CD14-positive monocyte (primary cell): ENCODE data around the gene OR51A4. TPM values are rescaled to one million over a fixed set of nuclear protein-coding genes. Genes with fewer than 3 reads are reported as not detected.

Source experiments
- DNase-seq, 3 donors: peaks; one replicate each; pipeline ENCODE4 v3.0.0-alpha.2; 2011 to 2022
- H2AFZ ChIP-seq: 2 replicates; pipeline ENCODE4 v1.6.0; 2012; ENCODE audit warnings: mild to moderate bottlenecking, low read depth, low read length, inconsistent platforms; ENCODE audit not compliant: insufficient read depth, poor library complexity, severe bottlenecking
- H3K27ac ChIP-seq, 2 donors: 1 replicate in 1 of 2; 2 replicates in 1 of 2; pipeline ENCODE4 v1.5.1; 2012 to 2013; ENCODE audit warnings: low read length in 2 of 2, control low read depth in 1 of 2, inconsistent platforms in 1 of 2, low read depth in 1 of 2, mild to moderate bottlenecking in 1 of 2
- H3K27me3 ChIP-seq, 2 donors: one replicate each; pipeline versions ENCODE4 v1.6.0 to v1.6.1; 2011 to 2013; ENCODE audit warnings: low read length in 2 of 2; ENCODE audit not compliant: control insufficient read depth in 2 of 2, insufficient read depth in 2 of 2
- H3K36me3 ChIP-seq, 2 donors: replicated peaks in 1 of 2; 1 replicate in 1 of 2; 2 replicates in 1 of 2; pipeline versions ENCODE4 v1.5.1 to v1.6.1; 2012 to 2013; ENCODE audit warnings: low read length in 2 of 2, control low read depth in 1 of 2, inconsistent platforms in 1 of 2, mild to moderate bottlenecking in 1 of 2; ENCODE audit not compliant: insufficient read depth in 2 of 2, control insufficient read depth in 1 of 2
- H3K4me1 ChIP-seq, 2 donors: 1 replicate in 1 of 2; 2 replicates in 1 of 2; pipeline versions ENCODE4 v1.5.1 to v1.6.1; 2012 to 2013; ENCODE audit warnings: low read length in 2 of 2, control low read depth in 1 of 2, inconsistent platforms in 1 of 2, mild to moderate bottlenecking in 1 of 2, moderate library complexity in 1 of 2; ENCODE audit not compliant: insufficient read depth in 2 of 2, control insufficient read depth in 1 of 2
- H3K4me2 ChIP-seq: replicated peaks from 2 replicates; pipeline ENCODE3; 2012; ENCODE audit warnings: low read length, moderate library complexity, mild to moderate bottlenecking; ENCODE audit not compliant: poor library complexity, severe bottlenecking; ENCODE audit errors: extremely low read depth
- H3K4me3 ChIP-seq, 3 experiments: fragments of 200-600 bp in 1 of 3; sonication (generic) in 1 of 3; replicated peaks in 1 of 3; 1 replicate in 2 of 3; 2 replicates in 1 of 3; pipeline ENCODE4 v1.5.1; 2011 to 2013; ENCODE audit warnings: low read length in 3 of 3, mild to moderate bottlenecking in 3 of 3, control low read depth in 2 of 3, low read depth in 2 of 3, inconsistent platforms in 1 of 3, moderate library complexity in 1 of 3
- H3K79me2 ChIP-seq: 2 replicates; pipeline ENCODE4 v1.6.0; 2012; ENCODE audit warnings: mild to moderate bottlenecking, control low read depth, inconsistent platforms, low read length, moderate library complexity; ENCODE audit not compliant: insufficient read depth
- H3K9ac ChIP-seq: 2 replicates; pipeline ENCODE4 v1.6.0; 2017; ENCODE audit warnings: low read length, mild to moderate bottlenecking; ENCODE audit not compliant: insufficient read depth, poor library complexity, severe bottlenecking
- H3K9me3 ChIP-seq, 2 donors: replicated peaks in 1 of 2; 1 replicate in 1 of 2; 2 replicates in 1 of 2; pipeline versions ENCODE4 v1.5.1 to v1.6.1; 2012 to 2013; ENCODE audit warnings: low read length in 2 of 2, control low read depth in 1 of 2; ENCODE audit not compliant: control insufficient read depth in 1 of 2, insufficient read depth in 1 of 2
- H4K20me1 ChIP-seq: 2 replicates; pipeline ENCODE4 v1.6.0; 2012; ENCODE audit warnings: mild to moderate bottlenecking, low read length, control low read depth, moderate library complexity; ENCODE audit not compliant: insufficient read depth
- H3K27ac Mint-ChIP-seq, 7 donors: one replicate each; pipeline ENCODE4 v1.8.0; 2020; ENCODE audit warnings: mild to moderate bottlenecking in 7 of 7, mixed read lengths in 7 of 7, moderate library complexity in 6 of 7, inconsistent platforms in 2 of 7
- H3K27me3 Mint-ChIP-seq, 3 donors: one replicate each; pipeline ENCODE4 v1.8.0; 2021 to 2022; ENCODE audit warnings: low read depth in 3 of 3, mild to moderate bottlenecking in 3 of 3, mixed read lengths in 3 of 3, moderate library complexity in 3 of 3, inconsistent platforms in 1 of 3
- H3K36me3 Mint-ChIP-seq, 2 donors: one replicate each; pipeline ENCODE4 v1.8.0; 2020; ENCODE audit warnings: mixed read lengths in 2 of 2, inconsistent platforms in 1 of 2, mild to moderate bottlenecking in 1 of 2
- H3K4me1 Mint-ChIP-seq: one replicate; pipeline ENCODE4 v1.8.0; 2020; ENCODE audit warnings: mild to moderate bottlenecking, mixed read lengths
- H3K4me3 Mint-ChIP-seq, 2 donors: one replicate each; pipeline ENCODE4 v1.8.0; 2020; ENCODE audit warnings: mild to moderate bottlenecking in 2 of 2, mixed read lengths in 2 of 2, moderate library complexity in 1 of 2
- H3K9me3 Mint-ChIP-seq, 7 donors: one replicate each; pipeline ENCODE4 v1.8.0; 2020 to 2022; ENCODE audit warnings: mixed read lengths in 7 of 7, mild to moderate bottlenecking in 6 of 7, moderate library complexity in 6 of 7, inconsistent platforms in 2 of 7
- WGBS: methylation state at CpG from one replicate; pipeline ENCODE4 v1.1.5; 2013; ENCODE audit warnings: missing lambda C conversion rate; ENCODE audit not compliant: insufficient coverage; 5-methylcytosine and 5-hydroxymethylcytosine counted together
- intact Hi-C, 2 donors: fragments of 100-400 bp; cut with micrococcal nuclease; formaldehyde crosslinking; loops; one replicate each; pipeline versions ENCODE4 v1.15.0 to v1.15.1; 2023
- polyA plus RNA-seq, 3 donors: library from polyadenylated mRNA; depleted of rRNA in 1 of 3; unstranded in 2 of 3; stranded (reverse) in 1 of 3; fragments of 300-500 nt in 2 of 3; fragments of >200 nt in 1 of 3; fragmentation: Illumina TruSeq in 2 of 3; gene quantifications; 1 replicate in 2 of 3; 2 replicates in 1 of 3; pipeline ENCODE4 v1.2.3, GENCODE V29; 2012 to 2021
- TF ChIP-seq, protein P1 (sequence below): fragments of 200-600 bp; IDR thresholded peaks from one replicate; pipeline ENCODE4 v1.8.0; 2022; ENCODE audit warnings: antibody characterized with exemption, mild to moderate bottlenecking

The OR51A4 gene
- polyA plus RNA-seq, 3 donors = not detected

DNA sequence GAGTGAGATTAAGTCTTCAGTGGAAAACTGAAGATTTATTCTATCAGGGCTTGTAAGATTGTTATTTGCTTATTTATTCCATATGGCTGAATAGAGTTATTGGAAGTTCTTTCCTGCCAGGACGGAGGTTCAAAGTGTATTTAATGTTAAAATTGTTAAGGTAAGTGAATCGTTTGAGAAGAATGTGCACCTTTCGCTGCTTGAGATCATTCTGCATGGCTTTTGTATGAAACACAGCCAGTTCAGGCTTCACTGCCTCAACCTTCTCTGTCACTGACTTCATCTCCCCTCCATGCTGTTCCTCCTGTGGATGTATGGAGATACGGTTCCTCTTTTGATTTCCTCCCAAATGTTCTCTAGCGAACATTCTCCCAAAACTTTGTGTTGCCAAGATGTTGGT, 28.0 kb upstream of the OR51A4 start:
- TF ChIP-seq, protein P1, sequence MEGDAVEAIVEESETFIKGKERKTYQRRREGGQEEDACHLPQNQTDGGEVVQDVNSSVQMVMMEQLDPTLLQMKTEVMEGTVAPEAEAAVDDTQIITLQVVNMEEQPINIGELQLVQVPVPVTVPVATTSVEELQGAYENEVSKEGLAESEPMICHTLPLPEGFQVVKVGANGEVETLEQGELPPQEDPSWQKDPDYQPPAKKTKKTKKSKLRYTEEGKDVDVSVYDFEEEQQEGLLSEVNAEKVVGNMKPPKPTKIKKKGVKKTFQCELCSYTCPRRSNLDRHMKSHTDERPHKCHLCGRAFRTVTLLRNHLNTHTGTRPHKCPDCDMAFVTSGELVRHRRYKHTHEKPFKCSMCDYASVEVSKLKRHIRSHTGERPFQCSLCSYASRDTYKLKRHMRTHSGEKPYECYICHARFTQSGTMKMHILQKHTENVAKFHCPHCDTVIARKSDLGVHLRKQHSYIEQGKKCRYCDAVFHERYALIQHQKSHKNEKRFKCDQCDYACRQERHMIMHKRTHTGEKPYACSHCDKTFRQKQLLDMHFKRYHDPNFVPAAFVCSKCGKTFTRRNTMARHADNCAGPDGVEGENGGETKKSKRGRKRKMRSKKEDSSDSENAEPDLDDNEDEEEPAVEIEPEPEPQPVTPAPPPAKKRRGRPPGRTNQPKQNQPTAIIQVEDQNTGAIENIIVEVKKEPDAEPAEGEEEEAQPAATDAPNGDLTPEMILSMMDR = no peak
- H3K4me3 Mint-ChIP-seq = no peak overlapping the region
- Histone ChIP-seq H3K27me3 (no peaks in the 10 kb centered on the region), H3K27ac (no peak overlapping the region), H3K79me2 (no peaks in the 10 kb centered on the region), H3K4me1 (no peaks in the 10 kb centered on the region), H3K4me3 (no peak overlapping the region), H2AFZ (no peak overlapping the region), H3K9me3 (peaks cover 0 to 4% of the 10 kb centered on the region in 2 donors), H4K20me1 (no peaks in the 10 kb centered on the region), H3K9ac (no peak overlapping the region), H3K4me2 (no peak overlapping the region), H3K36me3 (no peaks in the 10 kb centered on the region)
- H3K27me3 Mint-ChIP-seq = no peaks in the 10 kb centered on the region
- H3K36me3 Mint-ChIP-seq = no peaks in the 10 kb centered on the region
- peaks cover 0 to 6% (median 2%) of the 10 kb centered on the region in 7 donors for H3K9me3 Mint-ChIP-seq
- intact Hi-C loops = no loop called here
- DNase-seq = no peak
- H3K27ac Mint-ChIP-seq = no peak overlapping the region
- WGBS = 100% methylated on average over 1 of the region's 5 CpGs
- H3K4me1 Mint-ChIP-seq = no peaks in the 10 kb centered on the region

DNA sequence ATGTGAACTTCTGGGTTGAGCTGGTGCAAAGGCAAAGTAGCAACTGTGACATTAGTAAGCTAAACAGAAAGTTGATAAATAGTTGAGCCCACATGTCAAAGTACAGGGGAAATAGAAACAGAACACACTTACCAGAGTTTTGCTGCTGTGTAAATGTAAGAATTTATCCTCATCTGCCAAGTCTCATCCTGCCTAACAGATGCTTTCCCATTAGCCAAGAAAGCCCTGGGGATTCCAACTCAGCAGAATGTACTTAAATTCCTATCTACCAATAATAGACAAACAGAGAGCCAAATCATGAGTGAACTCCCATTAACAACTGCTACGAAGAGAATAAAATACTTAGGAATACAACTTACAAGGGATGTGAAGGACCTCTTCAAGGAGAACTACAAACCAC, 15.4 kb upstream of the OR51A4 start:
- no peaks in the 10 kb centered on the region for H3K27me3 ChIP-seq
- Mint-ChIP-seq H3K27ac (no peak overlapping the region), H3K27me3 (peaks cover 0 to 2% (median 0%) of the 10 kb centered on the region in 3 donors), H3K36me3 (no peaks in the 10 kb centered on the region), H3K4me3 (no peak overlapping the region), H3K9me3 (peaks cover 0 to 4% (median 0%) of the 10 kb centered on the region in 7 donors), H3K4me1 (no peaks in the 10 kb centered on the region)
- H2AFZ ChIP-seq = no peak overlapping the region
- H3K27ac ChIP-seq = no peak overlapping the region
- H3K79me2 ChIP-seq = no peaks in the 10 kb centered on the region
- no peaks in the 10 kb centered on the region for H4K20me1 ChIP-seq
- H3K9ac ChIP-seq = no peak overlapping the region
- no CpG with 5 or more reads among the region's 1 CpG for WGBS
- no peaks in the 10 kb centered on the region for H3K36me3 ChIP-seq
- DNase-seq = no peak
- H3K4me2 ChIP-seq = no peak overlapping the region
- H3K4me3 ChIP-seq = no peak overlapping the region
- TF ChIP-seq, protein P1 = no peak
- no peaks in the 10 kb centered on the region for H3K4me1 ChIP-seq
- no peaks in the 10 kb centered on the region for H3K9me3 ChIP-seq
- intact Hi-C loops = no loop called here
